HepG2 (cell line): ENCODE measurements around the gene CXCR5. TPM values are rescaled to one million over a fixed set of nuclear protein-coding genes. Genes with fewer than 3 reads are reported as not detected.

Experiments
- FOXO1 ChIP-seq: sonication (generic); formaldehyde crosslinking; IDR thresholded peaks from 2 replicates; pipeline ENCODE4 v1.4.0; 2020; ENCODE audit warnings: missing genetic modification reagents
- NBN ChIP-seq: fragments of 450-650 bp; conservative IDR thresholded peaks from 2 replicates; pipeline ENCODE4 v1.6.1; 2017
- PRMT3 ChIP-seq: sonication (generic); formaldehyde crosslinking; IDR thresholded peaks from 2 replicates; pipeline ENCODE4 v1.8.1; 2022; ENCODE audit warnings: low read depth, mild to moderate bottlenecking, moderate library complexity, missing genetic modification reagents, borderline replicate concordance
- SP2 ChIP-seq: sonication (generic); formaldehyde crosslinking; IDR thresholded peaks from 2 replicates; pipeline ENCODE4 v1.5.1; 2020; ENCODE audit warnings: mild to moderate bottlenecking, missing genetic modification reagents
- ZBTB21 ChIP-seq: sonication (generic); formaldehyde crosslinking; IDR thresholded peaks from 2 replicates; pipeline ENCODE4 v1.4.0; 2020; ENCODE audit warnings: missing genetic modification reagents
- ZFP82 ChIP-seq: sonication (generic); formaldehyde crosslinking; IDR thresholded peaks from 2 replicates; pipeline ENCODE4 v1.5.1; 2020; ENCODE audit warnings: mild to moderate bottlenecking, missing genetic modification reagents, borderline replicate concordance
- ZNF225 ChIP-seq: sonication (generic); formaldehyde crosslinking; IDR thresholded peaks from 2 replicates; pipeline ENCODE4 v1.4.0; 2020; ENCODE audit warnings: mild to moderate bottlenecking, missing genetic modification reagents
- polyA plus RNA-seq, 8 experiments: library from polyadenylated mRNA; depleted of rRNA in 3 of 8; stranded (reverse) in 7 of 8; unstranded in 1 of 8; fragments of >200 nt; fragmentation: Illumina TruSeq in 4 of 8; extraction: Trizol in 4 of 8; gene quantifications; 2 replicates each; pipeline versions ENCODE4 v1.2.1 to v1.2.3, GENCODE V29; 2011 to 2016; ENCODE audit warnings: low read depth in 4 of 8, missing spikeins in 1 of 8, mixed read lengths in 1 of 8; ENCODE audit not compliant: insufficient read depth in 1 of 8
- total RNA-seq, 5 experiments: library from RNA; depleted of rRNA; stranded (reverse); fragments of >200 nt; fragmentation: Illumina TruSeq; extraction: Trizol; gene quantifications; 2 replicates each; pipeline ENCODE4 v1.2.3, GENCODE V29; 2016; ENCODE audit warnings: low read depth in 1 of 5
- TF ChIP-seq, protein P1 (sequence below), 2 experiments: fragments of 450-650 bp in 1 of 2; sonication (generic) in 1 of 2; formaldehyde crosslinking in 1 of 2; IDR thresholded peaks; 2 replicates each; pipeline versions ENCODE4 v1.6.1 to v1.8.0; 2016 to 2022; ENCODE audit warnings: antibody characterized with exemption in 1 of 2, mild to moderate bottlenecking in 1 of 2, missing genetic modification reagents in 1 of 2
- TF ChIP-seq, protein P2 (sequence below): sonication (generic); formaldehyde crosslinking; IDR thresholded peaks from 2 replicates; pipeline ENCODE4 v1.4.0; 2020; ENCODE audit warnings: missing genetic modification reagents
- TF ChIP-seq, protein P3 (sequence below): sonication (generic); formaldehyde crosslinking; IDR thresholded peaks from 2 replicates; pipeline ENCODE4 v1.8.0; 2022; ENCODE audit warnings: missing genetic modification reagents, mild to moderate bottlenecking, moderate library complexity, borderline replicate concordance
- TF ChIP-seq, protein P4 (sequence below): sonication (generic); formaldehyde crosslinking; IDR thresholded peaks from 2 replicates; pipeline ENCODE4 v1.5.0; 2020; ENCODE audit warnings: missing genetic modification reagents, mild to moderate bottlenecking, borderline replicate concordance

Gene CXCR5
- total and polyA plus RNA-seq, 2 of the 13 experiments (the other 11 are each of a cell fraction or from before 2014, with no cell fraction given), result not detected

DNA sequence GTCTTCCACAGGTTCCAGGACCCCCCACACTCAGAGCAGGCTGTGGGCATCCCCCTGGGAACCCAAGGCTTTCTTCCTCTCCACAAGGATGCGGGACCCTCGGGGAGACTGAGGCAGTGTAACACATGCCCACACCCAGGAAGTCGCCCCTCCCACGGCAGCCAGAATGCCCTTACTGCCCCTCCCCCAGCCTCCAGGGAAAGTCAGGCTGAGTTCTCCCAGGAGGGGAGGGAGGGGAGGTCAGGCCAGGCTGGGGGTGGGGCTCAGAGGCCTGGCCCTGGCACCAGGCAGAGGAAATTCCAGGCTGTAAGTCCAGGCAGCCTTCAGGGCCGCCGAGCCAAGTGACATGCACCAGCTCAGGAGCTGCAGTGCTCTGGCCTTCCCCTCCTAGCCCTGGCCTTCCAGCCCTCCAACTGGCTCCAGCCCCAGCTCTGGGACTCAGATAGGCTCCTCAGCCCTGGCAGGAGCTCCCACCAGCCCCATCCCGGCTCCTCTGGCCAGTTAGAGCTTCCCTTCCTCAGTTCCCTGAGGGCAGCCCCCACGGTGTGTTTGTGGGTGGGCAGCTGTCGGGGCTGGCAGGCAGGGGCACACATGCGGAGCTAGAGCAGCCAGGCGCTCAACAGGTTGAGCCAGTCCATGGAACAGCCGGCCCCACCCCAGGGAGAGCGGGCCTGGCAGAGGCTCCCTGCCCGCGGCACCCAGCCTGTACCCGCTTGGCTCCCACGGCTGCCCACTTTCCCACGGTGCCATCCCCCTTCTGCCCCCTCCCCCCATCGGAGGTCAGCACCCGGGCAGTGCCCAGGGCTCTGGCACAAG is 38.4 kb downstream of the CXCR5 start (continued):
- TF ChIP-seq, protein P1, sequence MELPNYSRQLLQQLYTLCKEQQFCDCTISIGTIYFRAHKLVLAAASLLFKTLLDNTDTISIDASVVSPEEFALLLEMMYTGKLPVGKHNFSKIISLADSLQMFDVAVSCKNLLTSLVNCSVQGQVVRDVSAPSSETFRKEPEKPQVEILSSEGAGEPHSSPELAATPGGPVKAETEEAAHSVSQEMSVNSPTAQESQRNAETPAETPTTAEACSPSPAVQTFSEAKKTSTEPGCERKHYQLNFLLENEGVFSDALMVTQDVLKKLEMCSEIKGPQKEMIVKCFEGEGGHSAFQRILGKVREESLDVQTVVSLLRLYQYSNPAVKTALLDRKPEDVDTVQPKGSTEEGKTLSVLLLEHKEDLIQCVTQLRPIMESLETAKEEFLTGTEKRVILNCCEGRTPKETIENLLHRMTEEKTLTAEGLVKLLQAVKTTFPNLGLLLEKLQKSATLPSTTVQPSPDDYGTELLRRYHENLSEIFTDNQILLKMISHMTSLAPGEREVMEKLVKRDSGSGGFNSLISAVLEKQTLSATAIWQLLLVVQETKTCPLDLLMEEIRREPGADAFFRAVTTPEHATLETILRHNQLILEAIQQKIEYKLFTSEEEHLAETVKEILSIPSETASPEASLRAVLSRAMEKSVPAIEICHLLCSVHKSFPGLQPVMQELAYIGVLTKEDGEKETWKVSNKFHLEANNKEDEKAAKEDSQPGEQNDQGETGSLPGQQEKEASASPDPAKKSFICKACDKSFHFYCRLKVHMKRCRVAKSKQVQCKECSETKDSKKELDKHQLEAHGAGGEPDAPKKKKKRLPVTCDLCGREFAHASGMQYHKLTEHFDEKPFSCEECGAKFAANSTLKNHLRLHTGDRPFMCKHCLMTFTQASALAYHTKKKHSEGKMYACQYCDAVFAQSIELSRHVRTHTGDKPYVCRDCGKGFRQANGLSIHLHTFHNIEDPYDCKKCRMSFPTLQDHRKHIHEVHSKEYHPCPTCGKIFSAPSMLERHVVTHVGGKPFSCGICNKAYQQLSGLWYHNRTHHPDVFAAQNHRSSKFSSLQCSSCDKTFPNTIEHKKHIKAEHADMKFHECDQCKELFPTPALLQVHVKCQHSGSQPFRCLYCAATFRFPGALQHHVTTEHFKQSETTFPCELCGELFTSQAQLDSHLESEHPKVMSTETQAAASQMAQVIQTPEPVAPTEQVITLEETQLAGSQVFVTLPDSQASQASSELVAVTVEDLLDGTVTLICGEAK (IDR thresholded peaks at IDR 0.05), result no peak
- TF ChIP-seq, protein P1 (CRISPR knock-in tag; IDR thresholded peaks at IDR 0.05), result no peak
- TF ChIP-seq PRMT3 (CRISPR knock-in tag) (no peak), NBN (no peak), FOXO1 (no peak), SP2 (CRISPR knock-in tag) (no peak), ZFP82 (CRISPR knock-in tag) (no peak; the same call in 1 of the 2 replicates), ZBTB21 (no peak), ZNF225 (CRISPR knock-in tag) (no peak)
- TF ChIP-seq, protein P2, sequence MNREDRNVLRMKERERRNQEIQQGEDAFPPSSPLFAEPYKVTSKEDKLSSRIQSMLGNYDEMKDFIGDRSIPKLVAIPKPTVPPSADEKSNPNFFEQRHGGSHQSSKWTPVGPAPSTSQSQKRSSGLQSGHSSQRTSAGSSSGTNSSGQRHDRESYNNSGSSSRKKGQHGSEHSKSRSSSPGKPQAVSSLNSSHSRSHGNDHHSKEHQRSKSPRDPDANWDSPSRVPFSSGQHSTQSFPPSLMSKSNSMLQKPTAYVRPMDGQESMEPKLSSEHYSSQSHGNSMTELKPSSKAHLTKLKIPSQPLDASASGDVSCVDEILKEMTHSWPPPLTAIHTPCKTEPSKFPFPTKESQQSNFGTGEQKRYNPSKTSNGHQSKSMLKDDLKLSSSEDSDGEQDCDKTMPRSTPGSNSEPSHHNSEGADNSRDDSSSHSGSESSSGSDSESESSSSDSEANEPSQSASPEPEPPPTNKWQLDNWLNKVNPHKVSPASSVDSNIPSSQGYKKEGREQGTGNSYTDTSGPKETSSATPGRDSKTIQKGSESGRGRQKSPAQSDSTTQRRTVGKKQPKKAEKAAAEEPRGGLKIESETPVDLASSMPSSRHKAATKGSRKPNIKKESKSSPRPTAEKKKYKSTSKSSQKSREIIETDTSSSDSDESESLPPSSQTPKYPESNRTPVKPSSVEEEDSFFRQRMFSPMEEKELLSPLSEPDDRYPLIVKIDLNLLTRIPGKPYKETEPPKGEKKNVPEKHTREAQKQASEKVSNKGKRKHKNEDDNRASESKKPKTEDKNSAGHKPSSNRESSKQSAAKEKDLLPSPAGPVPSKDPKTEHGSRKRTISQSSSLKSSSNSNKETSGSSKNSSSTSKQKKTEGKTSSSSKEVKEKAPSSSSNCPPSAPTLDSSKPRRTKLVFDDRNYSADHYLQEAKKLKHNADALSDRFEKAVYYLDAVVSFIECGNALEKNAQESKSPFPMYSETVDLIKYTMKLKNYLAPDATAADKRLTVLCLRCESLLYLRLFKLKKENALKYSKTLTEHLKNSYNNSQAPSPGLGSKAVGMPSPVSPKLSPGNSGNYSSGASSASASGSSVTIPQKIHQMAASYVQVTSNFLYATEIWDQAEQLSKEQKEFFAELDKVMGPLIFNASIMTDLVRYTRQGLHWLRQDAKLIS, result no peak
- TF ChIP-seq, protein P3, sequence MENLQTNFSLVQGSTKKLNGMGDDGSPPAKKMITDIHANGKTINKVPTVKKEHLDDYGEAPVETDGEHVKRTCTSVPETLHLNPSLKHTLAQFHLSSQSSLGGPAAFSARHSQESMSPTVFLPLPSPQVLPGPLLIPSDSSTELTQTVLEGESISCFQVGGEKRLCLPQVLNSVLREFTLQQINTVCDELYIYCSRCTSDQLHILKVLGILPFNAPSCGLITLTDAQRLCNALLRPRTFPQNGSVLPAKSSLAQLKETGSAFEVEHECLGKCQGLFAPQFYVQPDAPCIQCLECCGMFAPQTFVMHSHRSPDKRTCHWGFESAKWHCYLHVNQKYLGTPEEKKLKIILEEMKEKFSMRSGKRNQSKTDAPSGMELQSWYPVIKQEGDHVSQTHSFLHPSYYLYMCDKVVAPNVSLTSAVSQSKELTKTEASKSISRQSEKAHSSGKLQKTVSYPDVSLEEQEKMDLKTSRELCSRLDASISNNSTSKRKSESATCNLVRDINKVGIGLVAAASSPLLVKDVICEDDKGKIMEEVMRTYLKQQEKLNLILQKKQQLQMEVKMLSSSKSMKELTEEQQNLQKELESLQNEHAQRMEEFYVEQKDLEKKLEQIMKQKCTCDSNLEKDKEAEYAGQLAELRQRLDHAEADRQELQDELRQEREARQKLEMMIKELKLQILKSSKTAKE (CRISPR knock-in tag), result no peak
- TF ChIP-seq, protein P4, sequence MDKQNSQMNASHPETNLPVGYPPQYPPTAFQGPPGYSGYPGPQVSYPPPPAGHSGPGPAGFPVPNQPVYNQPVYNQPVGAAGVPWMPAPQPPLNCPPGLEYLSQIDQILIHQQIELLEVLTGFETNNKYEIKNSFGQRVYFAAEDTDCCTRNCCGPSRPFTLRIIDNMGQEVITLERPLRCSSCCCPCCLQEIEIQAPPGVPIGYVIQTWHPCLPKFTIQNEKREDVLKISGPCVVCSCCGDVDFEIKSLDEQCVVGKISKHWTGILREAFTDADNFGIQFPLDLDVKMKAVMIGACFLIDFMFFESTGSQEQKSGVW (CRISPR knock-in tag), result no peak
